Measurements from ENCODE around the gene TRRAP.

- TF ChIP-seq, protein P1, sequence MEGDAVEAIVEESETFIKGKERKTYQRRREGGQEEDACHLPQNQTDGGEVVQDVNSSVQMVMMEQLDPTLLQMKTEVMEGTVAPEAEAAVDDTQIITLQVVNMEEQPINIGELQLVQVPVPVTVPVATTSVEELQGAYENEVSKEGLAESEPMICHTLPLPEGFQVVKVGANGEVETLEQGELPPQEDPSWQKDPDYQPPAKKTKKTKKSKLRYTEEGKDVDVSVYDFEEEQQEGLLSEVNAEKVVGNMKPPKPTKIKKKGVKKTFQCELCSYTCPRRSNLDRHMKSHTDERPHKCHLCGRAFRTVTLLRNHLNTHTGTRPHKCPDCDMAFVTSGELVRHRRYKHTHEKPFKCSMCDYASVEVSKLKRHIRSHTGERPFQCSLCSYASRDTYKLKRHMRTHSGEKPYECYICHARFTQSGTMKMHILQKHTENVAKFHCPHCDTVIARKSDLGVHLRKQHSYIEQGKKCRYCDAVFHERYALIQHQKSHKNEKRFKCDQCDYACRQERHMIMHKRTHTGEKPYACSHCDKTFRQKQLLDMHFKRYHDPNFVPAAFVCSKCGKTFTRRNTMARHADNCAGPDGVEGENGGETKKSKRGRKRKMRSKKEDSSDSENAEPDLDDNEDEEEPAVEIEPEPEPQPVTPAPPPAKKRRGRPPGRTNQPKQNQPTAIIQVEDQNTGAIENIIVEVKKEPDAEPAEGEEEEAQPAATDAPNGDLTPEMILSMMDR (IDR thresholded peaks at IDR 0.05): no peak
- TF ChIP-seq POLR2A (IDR thresholded peaks at IDR 0.05): no peak
Observed at GRCh38 chr7:98994046-98994944, 116.0 kb downstream of the TRRAP start.

All from esophagus squamous epithelium (tissue), 4 donors.